Esophagus muscularis mucosa (tissue), 4 donors: Measurements from ENCODE around the gene HYAL4. TPM values are rescaled to one million over a fixed set of nuclear protein-coding genes. Genes with fewer than 3 reads are reported as not detected.
"Not testable (repeated sequence)": the region's sequence is repeated elsewhere in the genome, so short reads cannot be mapped to it uniquely, and the experiment has no call there.

ENCODE experiments used
- DNase-seq: peaks from one replicate; pipeline ENCODE4 v3.0.0-alpha.2; 2017; ENCODE audit errors: extremely low spot score
- H3K27ac ChIP-seq, 4 donors: fragments of 200-600 bp; sonication (generic); replicated peaks in 1 of 4; 1 replicate in 3 of 4; 2 replicates in 1 of 4; pipeline ENCODE4 v1.5.1; 2016 to 2019; ENCODE audit warnings: mild to moderate bottlenecking in 1 of 4
- H3K27me3 ChIP-seq, 4 donors: fragments of 200-600 bp; sonication (generic); one replicate each; pipeline versions ENCODE4 v1.5.1 to v1.6.0; 2016 to 2019
- H3K36me3 ChIP-seq, 4 donors: fragments of 200-600 bp; sonication (generic); one replicate each; pipeline ENCODE4 v1.5.1; 2016 to 2019
- H3K4me1 ChIP-seq, 4 donors: fragments of 200-600 bp; sonication (generic); one replicate each; pipeline ENCODE4 v1.5.1; 2016 to 2019
- H3K4me3 ChIP-seq, 4 donors: fragments of 200-600 bp; sonication (generic); 1 replicate in 2 of 4; 2 replicates in 2 of 4; pipeline ENCODE4 v1.5.1; 2016 to 2019; ENCODE audit warnings: mild to moderate bottlenecking in 4 of 4, moderate library complexity in 1 of 4
- H3K9me3 ChIP-seq, 4 donors: fragments of 200-600 bp; sonication (generic); 1 replicate in 3 of 4; 2 replicates in 1 of 4; pipeline ENCODE4 v1.5.1; 2016 to 2019
- CTCF ChIP-seq, 3 experiments: fragments of 200-600 bp in 2 of 3; fragments of 450-650 bp in 1 of 3; sonication (generic) in 2 of 3; IDR thresholded peaks; one replicate each; pipeline ENCODE4 v1.5.1; 2017 to 2019; ENCODE audit warnings: antibody characterized with exemption in 3 of 3, mild to moderate bottlenecking in 2 of 3, moderate library complexity in 1 of 3
- EP300 ChIP-seq: sonication (generic); formaldehyde crosslinking; IDR thresholded peaks from one replicate; pipeline ENCODE4 v1.6.1; 2017; ENCODE audit warnings: antibody characterized with exemption
- POLR2A ChIP-seq: fragments of 450-650 bp; IDR thresholded peaks from one replicate; pipeline ENCODE4 v1.6.1; 2017; ENCODE audit warnings: antibody characterized with exemption, moderate library complexity, mild to moderate bottlenecking, low read depth
- POLR2AphosphoS5 ChIP-seq, 2 donors: sonication (generic); formaldehyde crosslinking; IDR thresholded peaks; one replicate each; pipeline ENCODE4 v1.6.1; 2017; ENCODE audit warnings: antibody characterized with exemption in 2 of 2
- WGBS: methylation state at CpG from one replicate; pipeline ENCODE4 v1.1.5; 2018; 5-methylcytosine and 5-hydroxymethylcytosine counted together
- intact Hi-C: fragments of 100-400 bp; cut with DNase I; formaldehyde crosslinking; loops from one replicate; pipeline ENCODE4 v1.15.1; 2023
- total RNA-seq, 4 donors: library from RNA; depleted of rRNA; stranded (reverse); fragments of >200 nt; gene quantifications; one replicate each; pipeline versions ENCODE4 v1.1.0 to v1.2.1, GENCODE V29; 2016

HYAL4 gene
- total RNA-seq, 4 donors from 2014 or later: not detected

GRCh38 chr7:123816916-123817315, 28.1 kb upstream of the HYAL4 start:
- WGBS: 83% methylated on average over 3 of the region's 3 CpGs
- intact Hi-C loops: no loop called here
- Histone ChIP-seq H3K36me3 (no peaks in the 10 kb centered on the region), H3K4me3 (no peak overlapping the region), H3K9me3 (peaks cover 0 to under 1% (median 0%) of the 10 kb centered on the region in 4 donors), H3K27ac (no peak overlapping the region), H3K4me1 (no peaks in the 10 kb centered on the region), H3K27me3 (no peaks in the 10 kb centered on the region)
- DNase-seq: no peak
- no peak for TF ChIP-seq EP300
- no peak for TF ChIP-seq POLR2A
- no peak for TF ChIP-seq POLR2AphosphoS5 (IDR thresholded peaks at IDR 0.05)
- no peak for TF ChIP-seq CTCF (IDR thresholded peaks at IDR 0.05)

- DNase-seq: no peak
- Histone ChIP-seq H3K4me1 (no peaks in the 10 kb centered on the region), H3K9me3 (no peaks in the 10 kb centered on the region), H3K27me3 (no peaks in the 10 kb centered on the region), H3K36me3 (no peaks in the 10 kb centered on the region), H3K27ac (no peak overlapping the region), H3K4me3 (no peak overlapping the region)
- intact Hi-C loops: no loop called here
- TF ChIP-seq EP300 (no peak), POLR2A (no peak), CTCF (IDR thresholded peaks at IDR 0.05) (no peak), POLR2AphosphoS5 (IDR thresholded peaks at IDR 0.05) (no peak)
- 80% methylated on average over 4 of the region's 4 CpGs for WGBS
These were observed 26.0 kb upstream of the HYAL4 start for GRCh38 chr7:123819001-123819400.

- intact Hi-C loops: not testable (repeated sequence)
These were observed 25.2 kb upstream of the HYAL4 start for GRCh38 chr7:123819795-123820194.

GRCh38 chr7:123820864-123821263, 24.1 kb upstream of the HYAL4 start:
- TF ChIP-seq CTCF (IDR thresholded peaks at IDR 0.05) (no peak), POLR2A (no peak), POLR2AphosphoS5 (IDR thresholded peaks at IDR 0.05) (no peak), EP300 (no peak)
- Histone ChIP-seq H3K36me3 (no peaks in the 10 kb centered on the region), H3K27me3 (no peaks in the 10 kb centered on the region), H3K27ac (no peak overlapping the region), H3K4me1 (no peaks in the 10 kb centered on the region), H3K4me3 (no peak overlapping the region), H3K9me3 (no peaks in the 10 kb centered on the region)
- intact Hi-C loops: no loop called here
- 89% methylated on average over 2 of the region's 2 CpGs for WGBS
- no peak for DNase-seq

More at GRCh38 chr7:123819795-123820194, 25.2 kb upstream of the HYAL4 start:
- not testable (repeated sequence) for DNase-seq, H3K9me3 ChIP-seq, H3K36me3 ChIP-seq, H3K4me1 ChIP-seq, H3K27me3 ChIP-seq, H3K27ac ChIP-seq, H3K4me3 ChIP-seq
- 93% methylated on average over 4 of the region's 4 CpGs for WGBS

DNA sequence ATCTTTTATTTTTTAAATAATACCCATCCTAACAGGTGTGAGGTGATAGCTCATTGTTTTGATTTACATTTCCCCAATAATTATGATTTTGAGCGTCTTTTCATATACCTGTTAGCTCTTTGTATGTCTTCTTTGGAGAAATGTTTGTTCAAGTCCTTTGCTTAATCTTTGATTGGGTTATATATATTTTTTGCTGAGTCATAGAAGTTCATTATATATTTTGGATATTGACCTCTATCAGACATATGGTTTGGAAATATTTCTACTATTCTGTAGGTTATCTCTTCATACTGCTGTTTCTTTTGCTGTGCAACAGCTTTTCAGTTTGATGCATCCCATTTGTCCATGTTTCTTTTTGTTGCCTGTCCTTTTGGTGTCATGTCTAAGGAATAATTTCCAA, 23.6 kb upstream of the HYAL4 start:
- Histone ChIP-seq H3K27me3 (no peaks in the 10 kb centered on the region), H3K27ac (no peak overlapping the region), H3K36me3 (no peaks in the 10 kb centered on the region), H3K9me3 (no peaks in the 10 kb centered on the region), H3K4me3 (no peak overlapping the region), H3K4me1 (no peaks in the 10 kb centered on the region)
- TF ChIP-seq POLR2AphosphoS5 (IDR thresholded peaks at IDR 0.05) (no peak), CTCF (IDR thresholded peaks at IDR 0.05) (no peak), POLR2A (no peak), EP300 (no peak)
- intact Hi-C loops: no loop called here
- DNase-seq: no peak
- 94% methylated on average over 1 of the region's 1 CpG for WGBS
